Neural cell (in vitro differentiated cells): ENCODE data around the gene CDON. TPM values are rescaled to one million over a fixed set of nuclear protein-coding genes. Genes with fewer than 3 reads are reported as not detected.

Experiments
- H2AFZ ChIP-seq: fragments of 200-600, 300-800 bp; sonication (generic), shearing (Covaris generic); 2 replicates; pipeline ENCODE4 v1.6.0; 2014; ENCODE audit warnings: low read depth, mild to moderate bottlenecking, antibody characterized with exemption, low read length, moderate library complexity
- H3F3A ChIP-seq: fragments of 200-600 bp; shearing (Covaris generic); 2 replicates; pipeline ENCODE4 v1.6.1; 2016; ENCODE audit warnings: mild to moderate bottlenecking, moderate library complexity, mixed read lengths, antibody characterized with exemption, low read length; ENCODE audit not compliant: insufficient read depth, poor library complexity, severe bottlenecking
- H3K27ac ChIP-seq: fragments of 200-600, 300-800 bp; sonication (generic), shearing (Covaris generic); 2 replicates; pipeline ENCODE4 v1.5.1; 2014; ENCODE audit warnings: mild to moderate bottlenecking, low read length, moderate library complexity
- H3K27me3 ChIP-seq: fragments of 300-800, 200-600 bp; sonication (generic), shearing (Covaris generic); 2 replicates; pipeline ENCODE4 v1.6.0; 2014; ENCODE audit warnings: mild to moderate bottlenecking, low read depth, low read length, moderate library complexity; ENCODE audit not compliant: insufficient read depth
- H3K36me3 ChIP-seq: fragments of 300-800, 200-600 bp; sonication (generic), shearing (Covaris generic); 2 replicates; pipeline ENCODE4 v1.5.1; 2014; ENCODE audit warnings: mild to moderate bottlenecking, antibody characterized with exemption, low read length, moderate library complexity; ENCODE audit not compliant: insufficient read depth
- H3K4me2 ChIP-seq: fragments of 300-800, 200-600 bp; sonication (generic), shearing (Covaris generic); 2 replicates; pipeline ENCODE4 v1.6.0; 2014; ENCODE audit warnings: mild to moderate bottlenecking, low read length
- H3K4me3 ChIP-seq: fragments of 300-800, 200-600 bp; sonication (generic), shearing (Covaris generic); 2 replicates; pipeline ENCODE4 v1.5.1; 2014; ENCODE audit warnings: mild to moderate bottlenecking, low read length, moderate library complexity
- H3K79me2 ChIP-seq: fragments of 200-600 bp; shearing (Covaris generic); replicated peaks from 2 replicates; pipeline ENCODE4 v1.6.0; 2014; ENCODE audit warnings: mild to moderate bottlenecking, low read length, moderate library complexity; ENCODE audit not compliant: insufficient read depth
- H3K9ac ChIP-seq: fragments of 300-800, 200-600 bp; sonication (generic), shearing (Covaris generic); 2 replicates; pipeline ENCODE4 v1.6.1; 2016; ENCODE audit warnings: mild to moderate bottlenecking, low read length, mixed read lengths
- H3K9me2 ChIP-seq: fragments of 200-600 bp; shearing (Covaris generic); 2 replicates; pipeline ENCODE4 v1.6.1; 2016; ENCODE audit warnings: mild to moderate bottlenecking, low read length, mixed read lengths; ENCODE audit not compliant: insufficient read depth
- H3K9me3 ChIP-seq: fragments of 200-600, 300-800 bp; sonication (generic), shearing (Covaris generic); 2 replicates; pipeline ENCODE4 v1.6.1; 2016; ENCODE audit warnings: mild to moderate bottlenecking, mixed run types, low read length, moderate library complexity, mixed read lengths
- H4K20me1 ChIP-seq: fragments of 200-600 bp; shearing (Covaris generic); 2 replicates; pipeline ENCODE4 v1.6.1; 2016; ENCODE audit warnings: mild to moderate bottlenecking, mixed run types; ENCODE audit not compliant: insufficient read depth
- EP300 ChIP-seq: fragments of 450-650 bp; conservative IDR thresholded peaks from 2 replicates; pipeline ENCODE4 v1.6.1; 2014; ENCODE audit warnings: antibody characterized with exemption, mild to moderate bottlenecking, moderate library complexity; ENCODE audit not compliant: poor library complexity, severe bottlenecking
- EZH2 ChIP-seq: fragments of 200-600, 300-800 bp; shearing (Covaris generic), sonication (generic); IDR thresholded peaks from 2 replicates; pipeline ENCODE4 v1.6.1; 2014; ENCODE audit warnings: antibody characterized with exemption, low read length, borderline replicate concordance, mild to moderate bottlenecking; ENCODE audit not compliant: insufficient read depth, poor library complexity, severe bottlenecking
- MXI1 ChIP-seq: fragments of 450-650 bp; conservative IDR thresholded peaks from 2 replicates; pipeline ENCODE4 v1.6.1; 2014; ENCODE audit warnings: antibody characterized with exemption, mild to moderate bottlenecking; ENCODE audit not compliant: poor library complexity, severe bottlenecking
- POLR2AphosphoS5 ChIP-seq: IDR thresholded peaks from 2 replicates; pipeline ENCODE4 v1.6.1; 2012
- RAD21 ChIP-seq: fragments of 450-650 bp; conservative IDR thresholded peaks from 2 replicates; pipeline ENCODE4 v1.6.1; 2014; ENCODE audit warnings: antibody characterized with exemption, mild to moderate bottlenecking, moderate library complexity
- SMC3 ChIP-seq: fragments of 450-650 bp; conservative IDR thresholded peaks from 2 replicates; pipeline ENCODE4 v1.6.1; 2014; ENCODE audit warnings: antibody characterized with exemption, mild to moderate bottlenecking, moderate library complexity; ENCODE audit not compliant: poor library complexity
- TAF1 ChIP-seq: IDR thresholded peaks from 2 replicates; pipeline ENCODE4 v1.6.1; 2012; ENCODE audit warnings: low read depth
- polyA plus RNA-seq: library from polyadenylated mRNA; depleted of rRNA; stranded (reverse); fragments of >200 nt; gene quantifications from 2 replicates; pipeline ENCODE4 v1.2.3, GENCODE V29; 2014
- TF ChIP-seq, protein P1 (sequence below): fragments of 450-650 bp; IDR thresholded peaks from 2 replicates; pipeline ENCODE4 v1.5.1; 2014; ENCODE audit warnings: antibody characterized with exemption, mild to moderate bottlenecking, moderate library complexity; ENCODE audit not compliant: poor library complexity, severe bottlenecking
- TF ChIP-seq, protein P2 (sequence below): IDR thresholded peaks from 2 replicates; pipeline ENCODE4 v1.6.1; 2012; ENCODE audit warnings: borderline replicate concordance

CDON gene
- polyA plus RNA-seq, 1 donor from 2014 or later: 44.1 TPM

DNA sequence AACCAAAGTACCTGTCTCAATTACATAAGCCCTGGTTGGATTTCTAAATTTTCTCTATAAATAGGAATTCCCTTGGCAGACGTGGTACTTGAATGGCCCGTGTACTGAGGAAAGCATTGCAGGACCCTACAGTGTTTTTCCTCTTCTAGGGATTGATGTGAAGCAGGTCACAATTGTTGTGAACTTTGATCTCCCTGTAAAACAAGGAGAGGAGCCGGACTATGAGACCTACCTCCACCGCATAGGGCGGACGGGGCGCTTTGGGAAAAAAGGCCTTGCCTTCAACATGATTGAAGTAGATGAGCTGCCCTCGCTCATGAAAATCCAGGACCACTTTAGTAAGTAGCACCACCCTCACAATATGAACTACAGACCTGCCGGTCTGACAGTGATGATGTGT is 141.6 kb downstream of the CDON start:
- TF ChIP-seq SMC3 (no peak), POLR2AphosphoS5 (no peak), RAD21 (no peak), TAF1 (no peak), MXI1 (no peak), EP300 (no peak), EZH2 (no peak)
- TF ChIP-seq, protein P1, sequence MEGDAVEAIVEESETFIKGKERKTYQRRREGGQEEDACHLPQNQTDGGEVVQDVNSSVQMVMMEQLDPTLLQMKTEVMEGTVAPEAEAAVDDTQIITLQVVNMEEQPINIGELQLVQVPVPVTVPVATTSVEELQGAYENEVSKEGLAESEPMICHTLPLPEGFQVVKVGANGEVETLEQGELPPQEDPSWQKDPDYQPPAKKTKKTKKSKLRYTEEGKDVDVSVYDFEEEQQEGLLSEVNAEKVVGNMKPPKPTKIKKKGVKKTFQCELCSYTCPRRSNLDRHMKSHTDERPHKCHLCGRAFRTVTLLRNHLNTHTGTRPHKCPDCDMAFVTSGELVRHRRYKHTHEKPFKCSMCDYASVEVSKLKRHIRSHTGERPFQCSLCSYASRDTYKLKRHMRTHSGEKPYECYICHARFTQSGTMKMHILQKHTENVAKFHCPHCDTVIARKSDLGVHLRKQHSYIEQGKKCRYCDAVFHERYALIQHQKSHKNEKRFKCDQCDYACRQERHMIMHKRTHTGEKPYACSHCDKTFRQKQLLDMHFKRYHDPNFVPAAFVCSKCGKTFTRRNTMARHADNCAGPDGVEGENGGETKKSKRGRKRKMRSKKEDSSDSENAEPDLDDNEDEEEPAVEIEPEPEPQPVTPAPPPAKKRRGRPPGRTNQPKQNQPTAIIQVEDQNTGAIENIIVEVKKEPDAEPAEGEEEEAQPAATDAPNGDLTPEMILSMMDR: no peak
- TF ChIP-seq, protein P2, sequence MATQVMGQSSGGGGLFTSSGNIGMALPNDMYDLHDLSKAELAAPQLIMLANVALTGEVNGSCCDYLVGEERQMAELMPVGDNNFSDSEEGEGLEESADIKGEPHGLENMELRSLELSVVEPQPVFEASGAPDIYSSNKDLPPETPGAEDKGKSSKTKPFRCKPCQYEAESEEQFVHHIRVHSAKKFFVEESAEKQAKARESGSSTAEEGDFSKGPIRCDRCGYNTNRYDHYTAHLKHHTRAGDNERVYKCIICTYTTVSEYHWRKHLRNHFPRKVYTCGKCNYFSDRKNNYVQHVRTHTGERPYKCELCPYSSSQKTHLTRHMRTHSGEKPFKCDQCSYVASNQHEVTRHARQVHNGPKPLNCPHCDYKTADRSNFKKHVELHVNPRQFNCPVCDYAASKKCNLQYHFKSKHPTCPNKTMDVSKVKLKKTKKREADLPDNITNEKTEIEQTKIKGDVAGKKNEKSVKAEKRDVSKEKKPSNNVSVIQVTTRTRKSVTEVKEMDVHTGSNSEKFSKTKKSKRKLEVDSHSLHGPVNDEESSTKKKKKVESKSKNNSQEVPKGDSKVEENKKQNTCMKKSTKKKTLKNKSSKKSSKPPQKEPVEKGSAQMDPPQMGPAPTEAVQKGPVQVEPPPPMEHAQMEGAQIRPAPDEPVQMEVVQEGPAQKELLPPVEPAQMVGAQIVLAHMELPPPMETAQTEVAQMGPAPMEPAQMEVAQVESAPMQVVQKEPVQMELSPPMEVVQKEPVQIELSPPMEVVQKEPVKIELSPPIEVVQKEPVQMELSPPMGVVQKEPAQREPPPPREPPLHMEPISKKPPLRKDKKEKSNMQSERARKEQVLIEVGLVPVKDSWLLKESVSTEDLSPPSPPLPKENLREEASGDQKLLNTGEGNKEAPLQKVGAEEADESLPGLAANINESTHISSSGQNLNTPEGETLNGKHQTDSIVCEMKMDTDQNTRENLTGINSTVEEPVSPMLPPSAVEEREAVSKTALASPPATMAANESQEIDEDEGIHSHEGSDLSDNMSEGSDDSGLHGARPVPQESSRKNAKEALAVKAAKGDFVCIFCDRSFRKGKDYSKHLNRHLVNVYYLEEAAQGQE: no peak
- Histone ChIP-seq H3K9ac (no peak overlapping the region), H3F3A (no peaks in the 10 kb centered on the region), H3K27ac (no peak overlapping the region), H3K36me3 (no peaks in the 10 kb centered on the region), H3K79me2 (no peaks in the 10 kb centered on the region), H3K4me3 (no peak overlapping the region), H3K9me2 (no peaks in the 10 kb centered on the region), H2AFZ (no peak overlapping the region), H3K9me3 (no peaks in the 10 kb centered on the region), H4K20me1 (no peaks in the 10 kb centered on the region), H3K27me3 (no peaks in the 10 kb centered on the region), H3K4me2 (no peak overlapping the region)

DNA sequence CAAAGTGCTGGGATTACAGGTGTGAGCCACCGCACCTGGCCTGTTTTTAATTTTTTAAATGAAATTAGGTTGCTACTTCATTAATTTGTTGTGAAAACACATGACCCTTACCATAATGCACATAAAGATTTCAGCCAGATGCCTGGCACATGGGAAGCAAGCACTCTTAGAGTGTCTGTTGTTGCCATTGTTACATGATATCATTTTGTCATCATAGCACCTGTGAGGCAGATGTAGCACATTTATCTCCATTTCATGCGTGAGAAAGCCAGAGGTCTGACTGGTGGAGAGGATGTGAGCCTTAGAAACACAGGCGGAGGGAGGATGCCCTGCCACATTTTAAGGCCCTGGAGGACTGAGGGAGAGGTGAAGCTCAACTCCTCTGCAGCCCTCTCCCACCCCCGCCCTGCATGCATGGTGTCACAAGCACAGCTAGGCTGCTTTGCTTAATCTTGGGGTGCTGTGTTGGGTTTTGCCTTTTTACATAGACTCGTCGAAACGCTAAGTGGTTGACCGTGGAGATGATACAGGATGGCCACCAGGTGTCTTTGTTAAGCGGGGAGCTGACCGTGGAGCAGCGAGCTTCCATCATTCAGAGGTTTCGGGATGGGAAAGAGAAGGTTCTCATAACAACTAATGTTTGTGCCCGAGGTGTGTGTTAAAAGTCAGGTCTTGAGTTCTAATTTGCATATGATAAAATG is 144.4 kb downstream of the CDON start:
- Histone ChIP-seq H3K9ac (no peak overlapping the region), H3K79me2 (no peaks in the 10 kb centered on the region), H3K27me3 (no peaks in the 10 kb centered on the region), H3K27ac (no peak overlapping the region), H2AFZ (no peak overlapping the region), H3K4me2 (no peak overlapping the region), H3K4me3 (no peak overlapping the region), H3K36me3 (no peaks in the 10 kb centered on the region), H3K9me3 (no peaks in the 10 kb centered on the region), H3F3A (no peaks in the 10 kb centered on the region), H4K20me1 (no peaks in the 10 kb centered on the region), H3K9me2 (no peaks in the 10 kb centered on the region)
- TF ChIP-seq, protein P2: no peak
- TF ChIP-seq, protein P1: no peak
- TF ChIP-seq RAD21: no peak
- TF ChIP-seq POLR2AphosphoS5: no peak
- TF ChIP-seq SMC3: no peak
- no peak for TF ChIP-seq MXI1
- TF ChIP-seq TAF1: no peak
- no peak for TF ChIP-seq EZH2
- no peak for TF ChIP-seq EP300
